Omental fat pad (tissue), 4 donors: ENCODE results near the gene POU6F2. TPM values are rescaled to one million over a fixed set of nuclear protein-coding genes. Genes with fewer than 3 reads are reported as not detected.

Experiments
- ATAC-seq: fragments of 150-250 bp; one replicate; pipeline ENCODE4 v1.9.1; 2016; ENCODE audit warnings: mild to moderate bottlenecking, moderate library complexity; ENCODE audit not compliant: low FRiP score
- DNase-seq: peaks from one replicate; pipeline ENCODE4 v3.0.0-alpha.2; 2019; ENCODE audit warnings: low spot score
- small RNA-seq: library from RNA; depleted of rRNA; stranded (forward); fragments of <200 nt; gene quantifications from one replicate; pipeline ENCODE3, GENCODE V24; 2016
- total RNA-seq, 4 donors: library from RNA; depleted of rRNA; stranded (reverse); fragments of >200 nt; gene quantifications; one replicate each; pipeline ENCODE4 v1.1.0, GENCODE V29; 2016
- TF ChIP-seq, protein P1 (sequence below), 3 donors: fragments of 450-650 bp; IDR thresholded peaks; one replicate each; pipeline ENCODE4 v1.5.1; 2016 to 2017; ENCODE audit warnings: antibody characterized with exemption in 3 of 3, mild to moderate bottlenecking in 3 of 3, moderate library complexity in 2 of 3

Gene POU6F2
- total RNA-seq, 4 donors from 2014 or later: 0.12 to 0.56 (median 0.37) TPM; not detected in 1

DNA sequence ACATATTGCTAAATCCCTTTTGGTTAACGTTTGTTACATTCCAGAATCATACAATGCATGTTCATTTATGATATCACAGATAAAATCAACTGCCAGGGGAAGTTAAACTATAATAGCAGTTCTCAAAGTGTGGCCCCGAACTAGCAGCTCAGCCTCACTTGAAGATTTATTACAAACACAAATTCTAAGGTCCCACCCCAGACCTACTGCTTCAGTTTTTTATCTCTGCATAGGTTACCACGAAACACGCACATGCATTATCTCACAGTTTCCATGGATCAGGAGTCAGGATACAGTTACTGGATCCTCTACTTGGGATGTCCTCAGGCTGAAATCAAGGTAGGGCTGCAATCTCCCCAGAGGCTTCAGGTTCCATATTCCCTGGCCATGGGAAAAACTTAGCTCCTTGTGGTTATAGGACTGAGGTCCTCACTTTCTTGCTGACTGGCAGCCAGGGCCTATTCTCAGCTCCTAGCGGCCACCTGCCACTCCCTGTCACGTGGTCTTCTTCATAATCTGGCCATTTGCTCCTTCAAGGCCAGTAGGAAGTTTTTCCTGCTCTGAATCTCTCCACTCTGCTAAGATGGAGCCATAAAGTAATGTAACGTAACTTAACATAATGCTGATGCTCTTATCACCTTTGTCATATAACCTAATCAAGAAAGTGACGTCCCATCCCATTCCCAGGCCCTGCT is 538.0 kb downstream of the POU6F2 start:
- DNase-seq: no peak
- no peak for ATAC-seq
- TF ChIP-seq, protein P1, sequence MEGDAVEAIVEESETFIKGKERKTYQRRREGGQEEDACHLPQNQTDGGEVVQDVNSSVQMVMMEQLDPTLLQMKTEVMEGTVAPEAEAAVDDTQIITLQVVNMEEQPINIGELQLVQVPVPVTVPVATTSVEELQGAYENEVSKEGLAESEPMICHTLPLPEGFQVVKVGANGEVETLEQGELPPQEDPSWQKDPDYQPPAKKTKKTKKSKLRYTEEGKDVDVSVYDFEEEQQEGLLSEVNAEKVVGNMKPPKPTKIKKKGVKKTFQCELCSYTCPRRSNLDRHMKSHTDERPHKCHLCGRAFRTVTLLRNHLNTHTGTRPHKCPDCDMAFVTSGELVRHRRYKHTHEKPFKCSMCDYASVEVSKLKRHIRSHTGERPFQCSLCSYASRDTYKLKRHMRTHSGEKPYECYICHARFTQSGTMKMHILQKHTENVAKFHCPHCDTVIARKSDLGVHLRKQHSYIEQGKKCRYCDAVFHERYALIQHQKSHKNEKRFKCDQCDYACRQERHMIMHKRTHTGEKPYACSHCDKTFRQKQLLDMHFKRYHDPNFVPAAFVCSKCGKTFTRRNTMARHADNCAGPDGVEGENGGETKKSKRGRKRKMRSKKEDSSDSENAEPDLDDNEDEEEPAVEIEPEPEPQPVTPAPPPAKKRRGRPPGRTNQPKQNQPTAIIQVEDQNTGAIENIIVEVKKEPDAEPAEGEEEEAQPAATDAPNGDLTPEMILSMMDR (IDR thresholded peaks at IDR 0.05): no peak

- TF ChIP-seq, protein P1 (IDR thresholded peaks at IDR 0.05): no peak
- no peak for DNase-seq
- ATAC-seq: no peak
These were observed 538.8 kb downstream of the POU6F2 start for GRCh38 chr7:39516498-39516897.

- ATAC-seq (no peak), DNase-seq (no peak)
- TF ChIP-seq, protein P1 (IDR thresholded peaks at IDR 0.05): no peak
These were observed 539.5 kb downstream of the POU6F2 start for GRCh38 chr7:39517240-39517639.

Small RNA genes lying within 50 kb of the gene (small RNA-seq; reads per million reads assigned to genes)
- not detected for gene SNORA20B

Other genes starting within 250 kb of the POU6F2 start
- 10 to 100 TPM; 28.9 to 44.9 (median 33.4) TPM for gene VPS41, start 68.7 kb upstream of the POU6F2 start, total RNA-seq